ENCODE results near the gene SUPT16H. TPM values are rescaled to one million over a fixed set of nuclear protein-coding genes. Genes with fewer than 3 reads are reported as not detected.
A peak's percentile ranks its signal among the peaks of the same experiment; 100 is the strongest.

The SUPT16H gene
- total and polyA plus RNA-seq, 12 donors: 24.8 to 36.1 (median 30.2) TPM

DNA sequence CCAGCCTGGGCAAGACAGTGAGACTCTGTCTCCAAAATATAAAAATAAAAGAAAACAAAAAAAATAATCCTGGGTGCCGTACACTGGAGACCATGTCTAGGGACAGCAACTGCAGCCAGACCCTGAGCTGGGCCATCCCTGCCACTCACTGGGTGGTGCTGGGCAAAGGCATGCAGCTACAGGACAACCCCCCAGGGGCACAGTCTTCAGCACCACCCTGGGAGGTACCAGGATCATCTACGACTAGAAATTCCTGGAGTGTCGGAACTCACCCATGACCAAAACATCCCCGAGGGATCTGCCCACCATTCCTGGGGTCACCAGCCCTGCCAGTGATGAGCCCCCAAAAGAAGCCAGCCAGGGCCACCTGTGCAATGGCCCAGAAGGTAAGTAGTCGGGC, 35.7 kb upstream of the SUPT16H start:
- ATAC-seq: peak in 1 of 8 donors; percentile 24

GRCh38 chr14:21415329-21415728, 31.5 kb upstream of the SUPT16H start:
- Histone ChIP-seq H3K4me1 (no peaks in the 10 kb centered on the region), H3K36me3 (peaks cover 0 to 99% (median 78%) of the 10 kb centered on the region in 9 donors), H3K27me3 (no peaks in the 10 kb centered on the region), H3K9me3 (no peaks in the 10 kb centered on the region), H3K27ac (no peak overlapping the region), H3K4me3 (no peak overlapping the region)
- intact Hi-C loops (cut with DNase I): no loop called here
- no peak for ATAC-seq
- 93 to 95% methylated on average over 4 of the region's 4 CpGs for WGBS, 2 donors
- no peak for TF ChIP-seq CTCF (IDR thresholded peaks at IDR 0.05)
- no peak for DNase-seq

More for the DNA sequence above, 35.7 kb upstream of the SUPT16H start:
- 88 to 92% methylated on average over 5 of the region's 5 CpGs for WGBS, 2 donors
- no peaks in the 10 kb centered on the region for H3K4me1 ChIP-seq
- peaks cover 0 to 99% (median 73%) of the 10 kb centered on the region in 9 donors for H3K36me3 ChIP-seq
- no peak overlapping the region for H3K4me3 ChIP-seq
- H3K27ac ChIP-seq: no peak overlapping the region
- no peaks in the 10 kb centered on the region for H3K27me3 ChIP-seq
- intact Hi-C loops (cut with DNase I): no loop called here
- no peak for DNase-seq
- no peak for TF ChIP-seq CTCF (IDR thresholded peaks at IDR 0.05)
- no peaks in the 10 kb centered on the region for H3K9me3 ChIP-seq

GRCh38 chr14:21414137-21414631, 30.4 kb upstream of the SUPT16H start:
- H3K4me1 ChIP-seq: no peaks in the 10 kb centered on the region
- H3K27ac ChIP-seq: no peak overlapping the region
- H3K4me3 ChIP-seq: no peak overlapping the region
- DNase-seq (no peak), ATAC-seq (no peak)
- TF ChIP-seq CTCF (IDR thresholded peaks at IDR 0.05): no peak
- H3K27me3 ChIP-seq: no peaks in the 10 kb centered on the region
- intact Hi-C loops (cut with DNase I): loop anchor here in 1 of 10 donors (5.0 kb wide), 1 partner anchor 57 kb away; no protein-coding TSS in a partner anchor
- 92 to 97% methylated on average over 1 of the region's 1 CpG for WGBS, 2 donors
- peaks cover 0 to 99% (median 81%) of the 10 kb centered on the region in 9 donors for H3K36me3 ChIP-seq
- no peaks in the 10 kb centered on the region for H3K9me3 ChIP-seq

GRCh38 chr14:21408147-21408546, 24.3 kb upstream of the SUPT16H start:
- Histone ChIP-seq H3K36me3 (peaks cover 0 to 100% (median 92%) of the 10 kb centered on the region in 9 donors), H3K9me3 (no peaks in the 10 kb centered on the region), H3K27me3 (no peaks in the 10 kb centered on the region), H3K27ac (no peak overlapping the region), H3K4me1 (no peaks in the 10 kb centered on the region), H3K4me3 (no peak overlapping the region)
- ATAC-seq: no peak
- no peak for TF ChIP-seq CTCF (IDR thresholded peaks at IDR 0.05)
- 82% methylated on average over 3 of the region's 3 CpGs for WGBS, 2 donors
- no peak for DNase-seq
- intact Hi-C loops (cut with DNase I): loop anchor here in 1 of 10 donors (5.0 kb wide), 1 partner anchor 56 kb away; no protein-coding TSS in a partner anchor

All from heart right ventricle (tissue), 16 donors.